T-helper 2 cell treated with Interferon-gamma antibody and Interleukin-4, amounts not matched to agents 5 μg/mL and 100 μg/mL, for 36 hours (primary cell): Measurements from ENCODE around the gene OR51F2.
"Not testable (repeated sequence)": the region's sequence is repeated elsewhere in the genome, so short reads cannot be mapped to it uniquely, and the experiment has no call there.

Experiments used
- DNase-seq: peaks from one replicate; pipeline ENCODE4 v3.0.0; 2021; ENCODE audit warnings: low spot score
- H3K27ac Mint-ChIP-seq: one replicate; pipeline ENCODE4 v1.8.0; 2021; ENCODE audit warnings: mild to moderate bottlenecking, mixed read lengths
- H3K27me3 Mint-ChIP-seq: one replicate; pipeline ENCODE4 v1.8.0; 2021; ENCODE audit warnings: low read depth, mixed read lengths
- H3K36me3 Mint-ChIP-seq: one replicate; pipeline ENCODE4 v1.8.0; 2021; ENCODE audit warnings: low read depth, mixed read lengths
- H3K4me1 Mint-ChIP-seq: one replicate; pipeline ENCODE4 v1.8.0; 2021; ENCODE audit warnings: low read depth, mixed read lengths
- H3K4me3 Mint-ChIP-seq: one replicate; pipeline ENCODE4 v1.8.0; 2022; ENCODE audit warnings: mild to moderate bottlenecking, moderate library complexity, mixed read lengths
- H3K9me3 Mint-ChIP-seq: one replicate; pipeline ENCODE4 v1.8.0; 2021; ENCODE audit warnings: mixed read lengths

Gene OR51F2

DNA sequence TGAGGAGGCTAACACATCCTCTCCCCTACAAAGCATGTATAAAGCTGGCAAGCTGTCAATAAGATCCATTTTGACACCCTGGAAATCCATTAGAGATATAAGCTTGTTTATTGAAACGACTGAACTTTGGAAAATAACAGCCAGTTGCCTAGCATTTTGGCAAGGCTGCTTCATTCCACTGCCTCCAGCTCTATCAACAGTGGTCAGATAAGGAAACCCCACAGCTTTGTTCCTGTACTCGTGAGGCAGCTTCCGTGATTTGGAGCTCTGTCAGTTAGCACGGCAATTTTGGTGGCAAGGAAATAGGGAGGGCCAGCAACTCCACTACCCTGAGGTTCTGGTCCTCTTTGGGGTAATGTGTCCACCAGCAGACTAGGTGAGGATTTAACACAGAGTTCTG lies 29.9 kb downstream of the OR51F2 start:
- H3K4me3 Mint-ChIP-seq: no peak overlapping the region
- H3K27ac Mint-ChIP-seq: no peak overlapping the region
- H3K27me3 Mint-ChIP-seq: no peaks in the 10 kb centered on the region
- no peaks in the 10 kb centered on the region for H3K36me3 Mint-ChIP-seq
- DNase-seq: no peak
- no peaks in the 10 kb centered on the region for H3K4me1 Mint-ChIP-seq
- no peaks in the 10 kb centered on the region for H3K9me3 Mint-ChIP-seq

DNA sequence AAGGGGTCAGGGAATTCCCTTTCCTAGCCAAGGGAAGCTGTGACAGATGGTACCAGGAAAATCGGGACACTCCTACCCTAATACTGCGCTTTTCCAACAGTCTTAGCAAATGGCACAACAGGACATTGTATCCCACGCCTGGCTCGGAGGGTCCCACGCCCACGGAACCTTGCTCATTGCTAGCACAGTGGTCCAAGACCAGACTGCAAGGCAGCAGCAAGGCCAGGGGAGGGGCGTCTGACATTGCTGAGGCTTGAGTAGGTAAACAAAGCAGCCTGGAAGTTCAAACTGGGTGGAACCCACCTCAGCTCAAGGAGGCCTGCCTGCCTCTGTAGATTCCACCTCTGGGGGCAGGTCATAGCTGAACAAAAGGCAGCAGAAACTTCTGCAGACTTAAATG lies 33.2 kb downstream of the OR51F2 start:
- H3K9me3 Mint-ChIP-seq, H3K4me1 Mint-ChIP-seq, H3K36me3 Mint-ChIP-seq, DNase-seq, H3K27me3 Mint-ChIP-seq, H3K4me3 Mint-ChIP-seq, H3K27ac Mint-ChIP-seq: not testable (repeated sequence)

DNA sequence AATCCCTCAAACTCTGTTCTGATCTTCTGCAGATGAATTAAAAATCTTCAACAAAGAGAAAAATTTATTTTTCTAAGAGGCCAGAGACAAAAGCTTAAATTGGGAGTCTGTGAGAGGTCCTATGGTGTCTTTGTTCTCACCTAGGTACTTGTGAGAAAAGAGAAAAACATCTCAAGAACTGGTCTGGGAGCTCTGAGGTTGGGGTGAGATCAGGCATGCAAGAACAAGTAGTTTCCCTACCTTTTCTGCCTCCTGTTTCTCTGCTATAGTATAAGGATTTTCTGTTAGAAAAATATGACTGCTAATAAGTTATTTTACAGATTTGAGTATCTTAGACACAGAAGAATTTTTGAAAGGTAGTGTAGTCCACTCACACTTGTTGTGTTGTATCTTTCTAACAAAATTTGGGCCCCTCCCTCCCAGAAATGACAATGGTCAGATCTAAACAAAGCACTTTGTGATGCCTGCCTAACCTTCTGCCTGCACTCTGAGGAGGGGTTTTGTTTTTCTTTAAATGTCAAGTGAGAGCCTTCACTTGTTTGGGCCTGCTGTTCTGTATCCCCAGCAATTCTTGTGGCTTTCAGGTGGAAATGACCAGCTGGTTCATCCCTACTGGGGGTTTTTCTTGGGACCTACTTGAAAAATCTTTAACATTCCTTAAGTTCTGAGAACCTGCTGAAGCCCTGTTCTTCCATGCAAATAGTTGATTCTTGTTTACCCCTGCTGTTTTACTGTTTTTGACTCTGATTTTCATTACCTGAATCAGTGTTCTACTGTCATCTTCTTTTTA lies 41.5 kb downstream of the OR51F2 start:
- Mint-ChIP-seq H3K4me1 (no peaks in the 10 kb centered on the region), H3K9me3 (no peaks in the 10 kb centered on the region), H3K27ac (no peak overlapping the region), H3K4me3 (no peak overlapping the region), H3K36me3 (no peaks in the 10 kb centered on the region), H3K27me3 (no peaks in the 10 kb centered on the region)
- no peak for DNase-seq

DNA sequence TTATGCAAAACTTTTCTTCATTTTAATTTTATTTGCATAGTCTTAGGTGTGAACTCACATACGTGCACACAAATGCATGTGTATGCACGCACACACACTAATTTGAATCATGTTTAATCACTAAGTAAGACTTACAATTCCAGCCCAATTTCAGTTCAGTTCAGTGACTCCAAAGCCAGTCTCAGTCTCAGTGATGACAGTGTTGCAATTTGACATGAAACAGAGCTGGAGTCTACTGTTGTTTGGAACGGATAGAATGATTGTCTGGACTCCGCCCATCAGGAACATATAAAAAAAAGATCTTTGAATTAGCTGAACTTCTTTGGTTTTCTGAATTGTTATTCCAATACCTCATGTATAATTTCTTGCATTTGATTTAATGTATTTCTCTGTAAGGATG lies 42.8 kb downstream of the OR51F2 start:
- no peak for DNase-seq
- Mint-ChIP-seq H3K27ac (no peak overlapping the region), H3K36me3 (no peaks in the 10 kb centered on the region), H3K9me3 (no peaks in the 10 kb centered on the region), H3K4me3 (no peak overlapping the region), H3K27me3 (no peaks in the 10 kb centered on the region), H3K4me1 (no peaks in the 10 kb centered on the region)

DNA sequence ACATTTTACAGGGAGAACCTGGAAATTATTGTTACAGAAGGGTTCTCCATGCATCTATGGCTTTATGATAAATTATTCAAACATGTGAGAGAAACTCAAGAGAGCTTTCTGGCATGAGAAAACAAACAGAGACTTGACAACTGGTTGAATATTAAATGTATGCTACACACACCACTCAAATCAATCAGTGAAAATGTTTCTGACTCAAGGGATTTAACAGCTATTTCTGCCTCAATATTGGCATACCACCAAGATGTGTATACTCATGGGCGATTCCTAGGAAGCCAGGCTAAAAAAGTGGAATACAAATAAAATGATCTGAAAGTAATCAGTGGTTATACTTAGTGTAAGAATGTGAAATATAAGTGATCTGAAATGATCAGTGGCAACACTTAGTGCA lies 44.7 kb downstream of the OR51F2 start:
- Mint-ChIP-seq H3K36me3 (no peaks in the 10 kb centered on the region), H3K4me1 (no peaks in the 10 kb centered on the region), H3K27ac (no peak overlapping the region), H3K9me3 (no peaks in the 10 kb centered on the region), H3K4me3 (no peak overlapping the region), H3K27me3 (no peaks in the 10 kb centered on the region)
- no peak for DNase-seq
